ENCODE measurements around the gene FYN.

DNA sequence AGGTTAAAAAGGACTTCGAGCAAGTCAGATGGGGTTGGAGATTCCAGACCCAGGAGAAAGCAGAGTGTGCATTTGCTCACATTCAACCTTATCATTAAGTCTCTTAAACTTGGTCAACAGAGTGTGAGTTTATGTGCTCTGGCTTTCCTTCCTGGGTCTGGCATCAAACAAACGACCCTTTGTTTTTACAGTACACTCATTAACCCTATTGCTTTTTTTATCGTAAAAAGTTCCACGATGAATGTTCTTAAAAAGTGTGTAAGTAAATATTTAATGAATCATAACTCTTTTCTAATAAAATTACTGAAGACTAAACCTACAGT, 2.5 kb downstream of the FYN start:
- no peak for TF ChIP-seq PREB (CRISPR knock-in tag; IDR thresholded peaks at IDR 0.05)
- no peak for TF ChIP-seq GATA2 (CRISPR knock-in tag; IDR thresholded peaks at IDR 0.05)
- TF ChIP-seq CHCHD3 (CRISPR knock-in tag; IDR thresholded peaks at IDR 0.05), result no peak
- no peak for TF ChIP-seq STAT5B (CRISPR knock-in tag; IDR thresholded peaks at IDR 0.05)

All from K562 (cell line).